Activated CD4-positive, alpha-beta memory T cell treated with anti-CD3 and anti-CD28 coated beads, Interleukin-2, amount 10 ng/mL, durations not matched to agents 7 days and 5 days (primary cell): Measurements from ENCODE around the gene GBP7. TPM values are rescaled to one million over a fixed set of nuclear protein-coding genes. Genes with fewer than 3 reads are reported as not detected.
A peak's percentile ranks its signal among the peaks of the same experiment; 100 is the strongest.

Experiments
- CTCF ChIA-PET: fragments of 350-600 bp; sonication (Branson Sonifier 250); formaldehyde crosslinking; loops from one replicate; lab custom pipeline; 2021; ENCODE audit warnings: antibody characterized with exemption, inconsistent platforms; lab: Charles Lee
- POLR2A ChIA-PET: fragments of 350-600 bp; sonication (Branson Sonifier 250); formaldehyde crosslinking; loops from one replicate; lab custom pipeline; 2021; ENCODE audit warnings: antibody characterized with exemption; lab: Charles Lee
- DNase-seq: peaks from one replicate; pipeline ENCODE4 v3.0.0-alpha.2; 2020
- H3K27ac Mint-ChIP-seq: one replicate; pipeline ENCODE4 v1.8.0; 2021; ENCODE audit warnings: mild to moderate bottlenecking, mixed read lengths
- H3K27me3 Mint-ChIP-seq: one replicate; pipeline ENCODE4 v1.8.0; 2021; ENCODE audit warnings: mixed read lengths
- H3K36me3 Mint-ChIP-seq: one replicate; pipeline ENCODE4 v1.8.0; 2021; ENCODE audit warnings: low read depth, mixed read lengths
- H3K4me1 Mint-ChIP-seq: one replicate; pipeline ENCODE4 v1.8.0; 2021; ENCODE audit warnings: mixed read lengths
- H3K4me3 Mint-ChIP-seq: one replicate; pipeline ENCODE4 v1.8.0; 2021; ENCODE audit warnings: mild to moderate bottlenecking, mixed read lengths
- H3K9me3 Mint-ChIP-seq: one replicate; pipeline ENCODE4 v1.8.0; 2021; ENCODE audit warnings: mixed read lengths
- total RNA-seq, 2 experiments: library from RNA; stranded (reverse); gene quantifications; one replicate each; pipeline ENCODE4 v1.2.3, GENCODE V29; 2021

GBP7 gene
- total RNA-seq, 2 experiments from 2014 or later = 0.15 to 0.30 TPM

- CTCF ChIA-PET = interaction anchor here (1.2 to 3.3 kb wide), 11 partner anchors 21 to 256 kb away, joined by 3 to 19 read pairs (median 6); no protein-coding TSS in a partner anchor
- POLR2A ChIA-PET = interaction anchor here (0.6 to 3.7 kb wide), 25 partner anchors 17 to 411 kb away, joined by 3 to 99 read pairs (median 4); partner anchors contain the start of genes GBP1, GBP2, GBP3 and GBP5
Measured at GRCh38 chr1:89198491-89199072, 22.8 kb upstream of the GBP7 start, which contains the start of gene GBP4. GBP4 (minus strand) TSS chr1:89198942; CDS start chr1:89198834, 108 bp downstream.

DNA sequence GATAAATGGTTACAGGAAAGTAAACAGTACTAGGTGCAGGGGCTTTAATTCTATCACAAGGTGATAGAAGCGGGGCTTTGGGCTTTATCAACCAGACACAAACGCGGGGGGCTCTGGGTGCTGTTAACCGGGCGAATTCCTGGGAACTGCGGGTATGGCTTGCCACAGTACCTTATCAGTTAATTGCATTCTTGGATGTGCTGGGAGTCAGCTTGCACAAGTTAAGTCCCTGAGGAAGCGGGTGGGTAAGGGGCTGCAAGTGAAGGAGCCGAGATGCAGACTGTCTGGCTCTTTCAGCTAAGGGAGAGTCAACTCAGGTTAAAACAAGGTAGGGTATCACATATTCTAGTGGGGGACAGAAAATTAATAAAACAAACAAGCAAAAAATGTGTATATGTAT lies 22.3 kb upstream of the GBP7 start:
- peak overlapping the region; percentile 91 for H3K4me3 Mint-ChIP-seq
- POLR2A ChIA-PET = interaction anchor here (0.6 to 3.7 kb wide), 17 partner anchors 17 to 326 kb away, joined by 3 to 99 read pairs (median 5); partner anchors contain the start of genes GBP1, GBP2, GBP3 and GBP5
- peaks cover 64% of the 10 kb centered on the region for H3K4me1 Mint-ChIP-seq
- H3K27me3 Mint-ChIP-seq = no peaks in the 10 kb centered on the region
- H3K27ac Mint-ChIP-seq = peak overlapping the region; percentile 89
- CTCF ChIA-PET = interaction anchor here (1.2 to 3.3 kb wide), 10 partner anchors 21 to 214 kb away, joined by 3 to 19 read pairs (median 6); no protein-coding TSS in a partner anchor
- no peak for DNase-seq
- no peaks in the 10 kb centered on the region for H3K9me3 Mint-ChIP-seq
- peaks cover 73% of the 10 kb centered on the region for H3K36me3 Mint-ChIP-seq

More at GRCh38 chr1:89198491-89199072, 22.8 kb upstream of the GBP7 start, which contains the start of gene GBP4:
- no peaks in the 10 kb centered on the region for H3K27me3 Mint-ChIP-seq
- peak within 1 kb of the TSS; percentile 89 for H3K27ac Mint-ChIP-seq
- peaks cover 73% of the 10 kb centered on the region for H3K36me3 Mint-ChIP-seq
- H3K4me3 Mint-ChIP-seq = peak within 1 kb of the TSS; percentile 91
- peaks cover 63% of the 10 kb centered on the region for H3K4me1 Mint-ChIP-seq
- peak; percentile 59 for DNase-seq
- peaks cover 1% of the 10 kb centered on the region for H3K9me3 Mint-ChIP-seq

DNA sequence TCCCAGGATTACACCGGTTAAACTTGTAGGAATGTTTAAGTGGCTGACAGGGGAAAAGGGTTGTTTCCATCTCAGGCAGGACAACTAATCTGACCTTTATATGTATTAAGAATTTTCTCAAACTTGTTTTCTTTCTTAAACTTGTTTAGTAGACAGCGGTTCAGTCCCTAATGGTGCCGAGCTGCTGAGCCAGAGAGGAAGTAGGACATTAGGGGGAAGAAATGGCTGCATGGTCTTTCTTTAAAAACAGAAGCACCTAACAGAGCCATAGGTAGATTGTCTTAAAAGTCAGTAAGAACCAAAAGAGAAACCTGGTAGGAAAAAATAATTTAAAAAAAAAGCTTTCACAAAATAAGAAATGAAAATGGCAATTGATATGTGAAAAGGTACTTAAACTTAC lies 19.7 kb upstream of the GBP7 start:
- ChIA-PET CTCF (no interaction called here), POLR2A (no interaction called here)
- Mint-ChIP-seq H3K4me1 (peaks cover 51% of the 10 kb centered on the region), H3K27me3 (no peaks in the 10 kb centered on the region), H3K9me3 (no peaks in the 10 kb centered on the region), H3K36me3 (peaks cover 70% of the 10 kb centered on the region), H3K4me3 (peak overlapping the region; percentile 15), H3K27ac (peak overlapping the region; percentile 5)
- DNase-seq = no peak

DNA sequence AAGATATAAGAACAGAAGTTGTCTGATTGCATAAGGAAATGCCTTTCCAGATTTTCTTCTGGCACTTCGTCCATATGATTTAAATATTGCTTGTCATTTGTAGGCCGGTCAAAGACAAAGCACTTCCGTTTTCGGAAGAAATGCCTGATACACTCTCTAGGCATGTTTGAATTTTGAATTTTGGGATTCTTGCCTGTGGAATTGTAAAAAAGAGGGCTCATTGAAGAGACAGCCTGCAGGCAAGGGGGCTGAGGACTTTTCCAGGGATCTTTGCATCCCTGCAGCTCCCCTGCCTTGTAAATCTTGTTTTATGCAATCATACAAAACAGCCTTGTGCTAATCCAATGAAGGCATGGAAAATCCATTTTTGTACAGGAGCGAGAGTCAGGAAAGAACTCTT lies 15.5 kb upstream of the GBP7 start:
- Mint-ChIP-seq H3K4me1 (peaks cover 28% of the 10 kb centered on the region), H3K27me3 (no peaks in the 10 kb centered on the region), H3K36me3 (peaks cover 91% of the 10 kb centered on the region), H3K9me3 (no peaks in the 10 kb centered on the region), H3K27ac (no peak overlapping the region), H3K4me3 (no peak overlapping the region)
- ChIA-PET POLR2A (no interaction called here), CTCF (no interaction called here)
- no peak for DNase-seq

DNA sequence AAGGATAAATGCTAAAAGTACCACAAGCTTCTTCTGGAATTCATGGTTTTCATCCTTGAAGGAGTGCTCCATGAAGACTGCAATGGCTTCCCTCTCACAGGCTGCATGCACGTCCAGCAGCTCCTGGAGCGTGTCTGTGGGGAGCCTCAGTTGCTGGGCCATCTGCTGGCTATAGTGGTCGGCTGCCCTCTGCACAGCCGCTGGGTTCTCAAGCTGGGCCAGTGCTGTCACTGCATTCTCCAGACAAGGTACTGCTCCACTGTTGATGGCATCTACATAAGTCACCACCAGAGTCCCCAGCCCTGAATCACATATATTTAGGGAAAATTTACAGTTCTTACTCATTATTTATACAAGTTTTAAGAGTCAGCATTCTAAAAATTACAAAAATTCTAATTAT lies 14.2 kb upstream of the GBP7 start:
- POLR2A ChIA-PET = interaction anchor here (1.3 kb wide), 1 partner anchor 64 kb away, joined by 5 read pairs; the partner anchor contains the start of gene GBP2

GRCh38 chr1:89179343-89179742 lies 3.5 kb upstream of the GBP7 start:
- CTCF ChIA-PET = no interaction called here
- H3K27ac Mint-ChIP-seq = no peak overlapping the region
- peaks cover 17% of the 10 kb centered on the region for H3K9me3 Mint-ChIP-seq
- POLR2A ChIA-PET = no interaction called here
- H3K4me3 Mint-ChIP-seq = no peak overlapping the region
- H3K4me1 Mint-ChIP-seq = peaks cover 4% of the 10 kb centered on the region
- no peak for DNase-seq
- no peaks in the 10 kb centered on the region for H3K27me3 Mint-ChIP-seq
- H3K36me3 Mint-ChIP-seq = peaks cover 35% of the 10 kb centered on the region

More for the DNA sequence above, 14.2 kb upstream of the GBP7 start:
- CTCF ChIA-PET = no interaction called here
- Mint-ChIP-seq H3K9me3 (no peaks in the 10 kb centered on the region), H3K4me1 (peaks cover 16% of the 10 kb centered on the region), H3K36me3 (peaks cover 91% of the 10 kb centered on the region), H3K4me3 (no peak overlapping the region), H3K27ac (no peak overlapping the region), H3K27me3 (no peaks in the 10 kb centered on the region)
- DNase-seq = no peak

GRCh38 chr1:89176971-89177370 lies 1.2 kb upstream of the GBP7 start:
- peaks cover 3% of the 10 kb centered on the region for H3K9me3 Mint-ChIP-seq
- no peak overlapping the region for H3K27ac Mint-ChIP-seq
- H3K4me3 Mint-ChIP-seq = no peak overlapping the region
- H3K36me3 Mint-ChIP-seq = peaks cover 13% of the 10 kb centered on the region
- H3K27me3 Mint-ChIP-seq = no peaks in the 10 kb centered on the region
- POLR2A ChIA-PET = interaction anchor here (1.4 kb wide), 1 partner anchor 50 kb away, joined by 5 read pairs; the partner anchor contains the start of gene GBP2
- peaks cover 4% of the 10 kb centered on the region for H3K4me1 Mint-ChIP-seq
- CTCF ChIA-PET = interaction anchor here (0.9 kb wide), 1 partner anchor 21 kb away, joined by 3 read pairs; the partner anchor contains the start of gene GBP4
- no peak for DNase-seq

DNA sequence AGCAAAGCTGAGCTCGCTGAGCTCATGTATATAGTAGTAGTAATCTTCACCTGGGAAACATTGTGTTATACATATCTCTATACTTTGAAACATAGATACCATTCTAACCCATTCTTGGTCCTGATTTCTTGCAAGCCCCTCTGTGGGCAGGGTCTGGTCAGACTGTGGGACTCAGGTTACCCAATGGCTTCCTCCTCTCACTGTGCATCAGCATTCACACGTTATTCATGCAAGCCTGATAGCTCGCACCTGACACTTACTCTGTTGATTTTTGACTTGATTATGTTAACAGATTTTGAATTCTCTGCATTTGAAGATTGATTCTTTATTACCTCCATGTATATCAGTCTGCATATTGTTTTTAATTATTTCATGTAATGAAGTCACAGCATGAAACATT lies 1.3 kb downstream of the GBP7 start:
- DNase-seq = no peak
- POLR2A ChIA-PET = no interaction called here
- no peak overlapping the region for H3K4me3 Mint-ChIP-seq
- CTCF ChIA-PET = no interaction called here
- H3K36me3 Mint-ChIP-seq = peaks cover 5% of the 10 kb centered on the region
- peaks cover 5% of the 10 kb centered on the region for H3K9me3 Mint-ChIP-seq
- no peak overlapping the region for H3K27ac Mint-ChIP-seq
- H3K4me1 Mint-ChIP-seq = peaks cover 13% of the 10 kb centered on the region
- H3K27me3 Mint-ChIP-seq = no peaks in the 10 kb centered on the region

DNA sequence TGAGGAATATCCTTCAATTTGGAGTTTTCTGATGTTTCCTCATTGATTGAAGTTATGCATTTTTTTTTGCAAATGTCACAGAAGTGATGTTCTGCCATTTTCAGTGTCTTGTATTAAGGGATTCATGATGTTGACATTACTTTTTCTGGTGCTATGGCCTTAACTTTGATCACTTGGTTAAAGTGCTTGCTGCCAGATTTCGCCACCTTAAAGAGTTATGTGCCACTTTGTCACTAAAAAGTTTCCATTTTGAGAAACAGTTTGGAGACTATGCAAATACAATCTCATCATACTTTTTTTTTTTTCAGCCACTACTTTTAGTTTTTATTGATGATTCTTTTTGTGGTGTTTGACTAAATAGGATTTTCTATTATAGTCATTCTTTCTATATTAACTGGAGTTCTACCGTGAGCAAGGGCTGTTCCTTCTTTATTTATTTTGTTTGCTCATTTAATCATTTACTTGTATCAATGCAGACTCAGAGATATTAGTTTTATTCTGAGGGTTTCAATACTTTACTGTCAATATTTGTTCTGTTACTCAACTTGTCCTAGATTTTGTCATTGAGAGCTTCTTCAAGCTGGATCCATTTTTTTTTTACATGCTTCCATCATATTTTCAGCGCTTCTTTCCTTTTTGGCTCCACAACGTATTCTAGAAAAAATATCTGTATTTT lies 3.2 kb downstream of the GBP7 start:
- Mint-ChIP-seq H3K27ac (no peak overlapping the region), H3K4me3 (no peak overlapping the region), H3K36me3 (peaks cover 5% of the 10 kb centered on the region), H3K4me1 (peaks cover 13% of the 10 kb centered on the region), H3K27me3 (no peaks in the 10 kb centered on the region), H3K9me3 (peaks cover 7% of the 10 kb centered on the region)
- ChIA-PET CTCF (no interaction called here), POLR2A (no interaction called here)
- no peak for DNase-seq

DNA sequence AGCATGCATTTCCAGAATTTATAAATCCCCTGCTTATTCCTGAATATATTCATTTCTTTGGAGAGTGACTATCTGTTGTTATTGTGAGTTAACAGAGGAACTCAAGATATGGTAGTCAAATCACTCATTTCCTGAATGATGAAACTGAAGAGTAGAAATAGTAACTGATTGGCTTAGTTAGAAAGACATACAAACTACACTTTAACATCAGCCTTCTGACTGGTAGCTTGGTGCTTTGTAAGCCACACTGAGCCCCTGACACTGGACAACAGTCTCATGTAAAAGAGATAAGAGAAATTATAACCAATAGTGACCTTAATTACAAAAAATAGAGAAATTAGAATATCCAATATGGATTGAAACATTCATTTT lies 4.8 kb downstream of the GBP7 start:
- Mint-ChIP-seq H3K27me3 (no peaks in the 10 kb centered on the region), H3K4me3 (no peak overlapping the region), H3K36me3 (peaks cover 5% of the 10 kb centered on the region), H3K27ac (no peak overlapping the region), H3K4me1 (peaks cover 8% of the 10 kb centered on the region), H3K9me3 (peaks cover 9% of the 10 kb centered on the region)
- ChIA-PET POLR2A (no interaction called here), CTCF (no interaction called here)
- DNase-seq = no peak

GRCh38 chr1:89170170-89171066 lies 5.4 kb downstream of the GBP7 start:
- CTCF ChIA-PET = no interaction called here

GRCh38 chr1:89169166-89169565 lies 6.6 kb downstream of the GBP7 start:
- POLR2A ChIA-PET = interaction anchor here (0.6 kb wide), 1 partner anchor 48 kb away, joined by 3 read pairs; no protein-coding TSS in a partner anchor
- no peak for DNase-seq
- Mint-ChIP-seq H3K27me3 (no peaks in the 10 kb centered on the region), H3K9me3 (peaks cover 9% of the 10 kb centered on the region), H3K4me3 (no peak overlapping the region), H3K27ac (no peak overlapping the region), H3K4me1 (peaks cover 8% of the 10 kb centered on the region), H3K36me3 (peaks cover 5% of the 10 kb centered on the region)
- CTCF ChIA-PET = no interaction called here

More at GRCh38 chr1:89170170-89171066, 5.4 kb downstream of the GBP7 start:
- Mint-ChIP-seq H3K36me3 (peaks cover 5% of the 10 kb centered on the region), H3K4me3 (no peak overlapping the region), H3K27me3 (no peaks in the 10 kb centered on the region), H3K4me1 (peaks cover 8% of the 10 kb centered on the region), H3K27ac (no peak overlapping the region), H3K9me3 (peaks cover 9% of the 10 kb centered on the region)
- no peak for DNase-seq
- POLR2A ChIA-PET = no interaction called here
